GM19328 (cell line): ENCODE results near the gene RCCD1.

Experiments used
- ATAC-seq: cut with Tn5 transposase; IDR thresholded peaks from one replicate; pipeline ENCODE4 v1.9.1; 2021; ENCODE audit warnings: mild to moderate bottlenecking, moderate library complexity; ENCODE audit not compliant: unreplicated experiment

RCCD1 gene

DNA sequence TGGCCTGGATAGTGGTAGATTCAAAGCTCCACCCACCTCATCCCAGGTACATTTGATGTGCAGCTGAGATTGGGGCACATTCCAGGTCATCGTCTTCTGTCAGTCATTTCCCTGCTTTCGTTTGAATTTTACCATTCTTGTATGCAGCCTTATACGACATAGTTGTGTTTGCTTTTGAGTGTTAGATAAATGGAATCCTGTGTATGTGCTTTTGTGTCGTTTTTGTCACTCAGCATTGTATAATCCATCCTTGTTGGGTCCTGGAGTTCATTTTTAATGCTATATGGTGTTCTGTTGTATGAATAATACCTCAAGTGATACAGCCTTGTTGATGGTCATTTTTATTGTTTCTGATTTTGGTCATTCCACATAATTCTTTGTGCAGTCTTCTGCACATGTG lies 7.3 kb downstream of the RCCD1 start:
- no peak for ATAC-seq

GRCh38 chr15:90966262-90966661 lies 11.6 kb downstream of the RCCD1 start:
- ATAC-seq: no peak

DNA sequence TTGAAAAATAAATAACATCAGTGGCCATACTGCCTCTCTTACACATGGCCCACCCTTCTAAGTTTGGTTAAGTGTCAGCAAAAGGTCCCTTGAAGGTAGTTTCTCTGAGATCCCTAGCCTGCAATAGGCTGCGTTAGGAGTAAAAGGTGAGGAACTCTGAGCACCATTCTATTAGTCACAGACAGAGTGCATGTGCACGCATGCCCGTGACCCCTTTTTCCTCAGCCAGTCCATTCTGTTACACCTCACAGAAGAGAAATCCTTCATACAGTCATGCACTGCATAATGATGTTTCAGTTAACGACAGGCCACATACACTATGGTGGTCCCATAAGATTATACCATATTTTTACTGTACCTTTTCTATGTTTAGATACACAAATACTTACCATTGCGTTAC lies 12.5 kb downstream of the RCCD1 start:
- ATAC-seq: no peak

GRCh38 chr15:90968434-90968833 lies 13.8 kb downstream of the RCCD1 start:
- no peak for ATAC-seq

DNA sequence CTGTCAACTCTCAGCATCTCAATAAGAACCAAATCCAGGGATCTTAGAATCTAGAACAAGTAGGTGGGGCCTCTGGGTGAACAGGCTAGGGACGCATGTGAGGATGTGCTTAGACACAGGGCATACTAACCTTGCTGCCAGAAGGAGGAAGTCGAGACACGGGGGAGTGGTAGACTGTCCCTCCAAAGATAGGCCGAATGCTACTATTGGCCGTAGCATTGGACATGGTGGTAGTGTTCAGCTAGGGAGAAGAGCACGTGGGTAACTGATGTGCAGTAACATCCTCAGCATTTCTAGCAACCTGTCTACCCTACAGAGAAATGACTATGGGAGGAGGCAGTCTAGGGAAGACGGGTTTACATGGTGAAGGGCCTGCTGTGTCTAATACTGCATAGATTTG lies 15.6 kb downstream of the RCCD1 start:
- ATAC-seq: no peak

- ATAC-seq: no peak
Measured at GRCh38 chr15:90972133-90972532, 17.4 kb downstream of the RCCD1 start.

DNA sequence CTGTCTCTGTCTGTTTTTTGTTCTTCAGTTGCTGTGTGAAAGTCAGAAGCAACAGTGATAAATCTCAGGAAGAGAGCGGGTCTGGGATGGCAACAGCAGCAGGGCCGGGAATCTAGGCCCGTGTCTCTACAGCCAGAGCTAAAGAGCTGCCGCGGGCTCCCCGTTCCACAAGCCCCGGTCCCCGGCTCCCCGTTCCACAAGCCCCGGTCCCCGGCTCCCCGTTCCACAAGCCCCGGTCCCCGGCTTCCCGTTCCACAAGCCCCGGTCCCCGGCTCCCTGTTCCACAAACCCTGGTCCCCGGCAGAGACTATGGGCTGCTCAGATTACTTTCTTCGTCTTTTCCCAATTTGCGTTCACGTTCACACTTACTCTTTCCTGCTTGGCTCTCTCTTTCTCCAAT lies 19.5 kb downstream of the RCCD1 start:
- no peak for ATAC-seq

DNA sequence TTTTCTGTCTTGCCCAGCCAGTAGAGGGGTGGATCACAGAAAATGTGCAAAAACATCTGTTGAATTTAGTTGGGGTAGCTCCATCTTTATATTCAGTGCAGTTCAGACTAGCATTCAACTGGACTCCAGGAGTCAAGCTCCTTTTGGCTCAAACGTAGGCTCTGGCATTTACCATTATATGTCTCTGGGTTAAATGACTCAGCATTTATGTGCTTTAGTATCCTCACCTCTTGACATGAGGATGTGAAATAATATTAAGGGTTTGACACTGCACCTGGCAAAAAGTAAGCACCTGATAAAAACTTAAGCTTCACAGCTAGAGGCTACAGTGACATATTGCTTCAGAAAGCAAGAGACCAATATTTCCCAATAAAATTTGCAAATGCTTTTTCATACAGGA lies 24.9 kb downstream of the RCCD1 start:
- ATAC-seq: no peak

GRCh38 chr15:90981681-90982080 lies 27.0 kb downstream of the RCCD1 start:
- peak; percentile 69 for ATAC-seq

DNA sequence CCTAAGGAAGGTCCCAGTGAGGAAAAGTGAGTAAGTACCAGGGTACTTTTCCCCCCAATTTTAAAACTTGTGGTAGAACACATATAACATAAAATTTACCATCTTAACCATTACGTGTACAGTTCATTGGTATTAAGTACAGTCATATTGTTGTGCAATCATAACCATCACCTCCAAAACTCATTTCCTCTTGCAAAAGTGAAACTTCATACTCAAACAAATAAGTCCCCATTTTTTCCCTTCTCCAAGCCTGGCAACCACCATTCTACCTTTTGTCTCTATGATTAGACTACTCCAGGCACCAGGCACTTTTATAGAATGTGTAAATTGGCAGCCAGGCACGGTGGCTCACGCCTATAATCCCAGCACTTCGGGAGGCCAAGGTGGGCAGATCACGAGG lies 27.5 kb downstream of the RCCD1 start:
- no peak for ATAC-seq

- ATAC-seq: peak; percentile 42
Measured at GRCh38 chr15:90986790-90987507, 32.3 kb downstream of the RCCD1 start.

DNA sequence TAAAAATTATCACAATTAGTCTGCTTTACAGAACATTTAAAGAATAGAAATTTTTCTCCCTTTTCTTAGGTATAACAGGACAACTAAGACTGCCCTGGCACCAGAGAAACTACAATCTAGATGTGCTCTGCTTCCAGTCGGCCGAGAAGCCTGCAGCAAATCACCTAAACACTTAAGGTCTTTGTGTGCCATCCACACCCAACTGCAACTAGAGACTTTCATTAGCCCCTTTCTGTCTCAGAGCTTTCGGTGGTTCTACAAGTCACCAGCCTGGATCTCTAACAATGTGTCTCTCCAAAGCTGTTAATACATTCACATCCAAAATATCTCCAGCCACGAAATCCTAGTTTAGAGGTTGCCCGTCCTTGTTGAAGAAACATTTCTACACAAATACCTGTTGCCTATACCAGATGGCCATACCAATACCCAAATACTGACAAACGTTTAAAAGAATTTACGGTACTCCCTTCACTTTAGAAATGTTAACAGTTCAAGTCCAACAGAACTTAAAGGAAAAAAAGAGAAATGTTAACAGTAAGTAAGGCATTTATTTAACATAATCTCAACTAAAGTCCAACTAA lies 33.0 kb downstream of the RCCD1 start:
- ATAC-seq: no peak

GRCh38 chr15:90988296-90988695 lies 33.6 kb downstream of the RCCD1 start:
- ATAC-seq: no peak

DNA sequence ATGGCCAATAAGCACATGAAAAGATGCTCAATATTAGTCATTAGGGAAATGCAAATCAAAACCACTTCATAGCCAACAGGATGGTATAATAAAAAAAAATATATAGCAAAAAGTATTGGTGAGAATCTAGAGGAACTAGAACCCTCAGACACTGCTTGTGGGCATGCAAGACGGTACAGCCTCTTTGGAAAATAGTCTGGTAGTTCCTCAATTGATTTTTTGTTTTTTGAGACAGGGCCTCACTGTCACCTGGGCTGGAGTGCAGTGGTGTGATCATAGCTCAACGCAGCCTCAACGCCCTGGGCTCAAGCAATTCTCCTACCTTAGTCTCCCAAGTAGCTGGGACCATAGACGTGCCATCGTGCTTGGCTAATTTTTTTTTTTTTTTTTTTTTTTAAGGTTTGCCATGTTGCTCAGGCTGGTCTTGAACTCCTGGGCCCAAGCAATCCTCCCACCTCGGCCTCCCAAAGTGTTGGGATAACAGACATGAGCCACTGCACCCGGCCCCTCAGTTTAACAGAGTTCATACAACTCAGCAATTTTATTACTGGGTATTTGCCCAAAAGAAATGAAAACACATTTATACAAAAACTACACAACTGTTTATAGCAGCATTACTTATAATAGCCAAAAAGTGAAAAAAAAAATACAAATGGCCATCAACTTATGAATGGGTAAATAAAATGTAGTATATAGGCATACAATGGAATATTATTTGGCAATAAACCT lies 34.5 kb downstream of the RCCD1 start:
- no peak for ATAC-seq

DNA sequence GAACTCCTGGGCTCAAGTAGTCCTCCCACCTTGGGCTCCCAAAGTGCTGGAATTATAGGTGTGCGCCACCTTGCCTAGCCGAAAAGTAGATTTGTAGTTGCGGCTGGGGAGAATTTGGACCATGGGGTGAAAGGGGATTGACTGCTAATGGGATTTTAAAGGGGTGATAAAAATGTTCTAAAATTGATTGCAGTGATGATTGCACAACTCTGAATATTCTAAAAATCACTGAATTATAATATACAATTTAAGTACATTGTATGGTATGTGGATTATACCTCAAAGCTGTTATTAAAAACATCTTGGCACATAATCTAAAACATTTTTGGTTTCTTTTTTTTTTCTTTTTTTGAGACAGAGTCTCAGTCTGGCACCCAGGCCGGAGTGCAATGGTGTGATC lies 35.8 kb downstream of the RCCD1 start:
- ATAC-seq: no peak

GRCh38 chr15:90991587-90992285 lies 37.1 kb downstream of the RCCD1 start:
- ATAC-seq: no peak

DNA sequence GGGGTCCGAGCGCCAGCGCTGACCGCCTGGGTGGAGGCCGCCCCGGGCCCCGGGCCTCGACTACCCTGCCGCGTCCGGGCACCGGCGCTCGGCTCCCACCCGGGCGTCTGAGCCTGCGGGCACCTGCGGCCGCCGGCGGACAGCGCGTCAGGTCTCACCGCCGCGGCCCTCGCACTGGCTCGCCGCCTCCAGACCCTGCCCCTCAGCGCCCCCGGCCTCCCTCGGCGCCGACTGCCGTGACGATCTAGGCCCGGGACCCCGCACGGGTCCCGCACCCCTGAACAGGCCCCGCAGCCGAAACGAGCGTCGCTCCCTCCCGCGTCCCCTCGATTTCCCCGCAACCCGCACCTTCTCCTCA lies 39.4 kb downstream of the RCCD1 start:
- peak; percentile 17 for ATAC-seq

- peak; percentile 95 for ATAC-seq
Measured at GRCh38 chr15:90994417-90995311, 40.0 kb downstream of the RCCD1 start, which contains the start of gene PRC1. PRC1 (minus strand) TSS chr15:90994535; CDS start chr15:90994417, 118 bp downstream.

DNA sequence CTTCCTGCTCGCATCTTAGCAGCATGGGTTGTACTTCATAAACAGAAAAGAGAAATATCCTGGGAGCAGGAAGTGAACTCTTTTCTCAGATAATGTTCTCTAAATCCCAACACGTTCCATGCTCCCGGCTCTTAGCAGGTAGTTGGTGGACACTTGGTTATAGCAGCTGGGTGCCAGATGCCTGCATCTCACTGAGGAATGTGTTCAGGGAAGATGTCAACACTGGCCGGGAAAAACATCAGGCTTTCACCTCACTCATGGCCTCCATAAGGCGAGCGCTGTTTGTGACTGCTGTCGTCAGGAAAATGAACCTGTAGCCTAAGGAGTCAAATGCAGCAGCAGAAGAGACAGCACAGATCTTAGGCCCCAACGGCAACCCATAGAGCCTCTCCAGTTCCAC lies 44.1 kb downstream of the RCCD1 start:
- ATAC-seq: no peak

DNA sequence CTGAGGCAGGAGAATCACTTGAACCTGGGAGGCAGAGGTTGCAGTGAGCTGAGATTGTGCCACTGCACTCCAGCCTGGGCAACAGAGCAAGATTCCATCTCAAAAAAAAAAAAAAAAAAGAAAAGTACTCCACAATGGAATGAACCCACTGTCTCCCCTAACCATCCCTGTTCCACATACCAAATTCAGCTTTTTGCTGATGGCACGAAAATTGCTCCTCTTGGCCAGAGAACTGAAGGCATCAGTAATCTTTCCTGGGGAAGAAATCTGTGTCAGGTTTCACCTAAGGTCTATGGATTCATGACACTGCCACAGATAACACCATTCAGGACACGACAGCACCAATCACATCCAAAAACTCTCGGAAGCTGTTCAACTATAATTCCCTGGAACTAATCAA lies 46.5 kb downstream of the RCCD1 start:
- ATAC-seq: no peak

GRCh38 chr15:91007266-91007665 lies 52.6 kb downstream of the RCCD1 start:
- ATAC-seq: no peak
